ENCODE results near the gene C1orf87. TPM values are rescaled to one million over a fixed set of nuclear protein-coding genes. Genes with fewer than 3 reads are reported as not detected.
A peak's percentile ranks its signal among the peaks of the same experiment; 100 is the strongest.

The C1orf87 gene
- total RNA-seq, 1 experiment from 2014 or later: not detected

DNA sequence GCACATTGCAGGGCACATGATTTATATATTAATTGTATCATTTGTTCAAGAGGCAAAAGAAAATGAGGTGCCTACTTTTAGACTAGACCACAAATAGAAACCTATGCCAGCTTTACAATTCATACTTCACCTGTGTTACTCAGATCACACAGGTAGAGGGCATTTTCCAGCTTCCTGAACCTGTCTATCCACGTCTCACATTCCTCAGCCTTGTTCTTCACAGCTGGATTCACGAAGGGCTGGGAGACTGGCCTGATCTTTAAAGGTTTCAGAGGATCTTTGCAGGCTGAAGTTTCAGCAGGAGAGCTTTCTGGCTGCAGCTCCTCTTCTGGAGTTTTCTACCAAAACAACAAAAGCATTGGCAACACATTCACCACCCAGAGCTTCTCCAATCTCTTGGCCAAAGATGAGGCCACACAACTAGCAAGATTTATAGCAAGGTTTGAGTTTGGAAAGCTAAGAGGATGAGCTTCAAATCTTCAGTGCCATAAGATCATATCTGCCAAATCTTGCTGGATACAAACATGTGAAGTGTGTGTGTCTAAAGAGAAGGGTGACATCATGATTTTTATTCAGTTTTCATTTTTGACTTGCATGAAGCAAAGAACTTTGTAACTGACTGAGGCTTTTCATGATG, 76.0 kb downstream of the C1orf87 start:
- ChIA-PET RAD21 (ENCODE audit: low non-redundant PET in 1 of 2, low total read pairs in 2 of 2, uncharacterized antibody in 2 of 2, unreplicated experiment in 2 of 2) (no interaction called here), POLR2A (no interaction called here), CTCF (interaction anchor here (1.0 kb wide), 1 partner anchor 26 kb away, joined by 3 read pairs; no protein-coding TSS in a partner anchor)
- Histone ChIP-seq H2AFZ (ENCODE audit: low read depth, low read length, poor library complexity, severe bottlenecking) (no peak overlapping the region), H3K9me2 (ENCODE audit: insufficient read depth) (no peaks in the 10 kb centered on the region), H3K4me1 (ENCODE audit: control insufficient read depth in 1 of 2, insufficient read depth in 2 of 2, low read length in 2 of 2) (no peaks in the 10 kb centered on the region), H3K9ac (ENCODE audit: low read length) (no peak overlapping the region), H3K4me2 (ENCODE audit: low read length) (no peak overlapping the region), H3K4me3 (replicated peaks in 1 of 2; ENCODE audit: low read depth in 1 of 2, low read length in 2 of 2) (no peak overlapping the region), H3K79me2 (ENCODE audit: insufficient read depth, low read length) (no peaks in the 10 kb centered on the region), H3K27ac (ENCODE audit: low read depth, low read length) (no peak overlapping the region), H3K9me3 (ENCODE audit: control insufficient read depth in 1 of 2, insufficient read depth in 1 of 2, low read depth in 1 of 2, low read length in 2 of 2) (no peaks in the 10 kb centered on the region), H4K20me1 (ENCODE audit: insufficient read depth) (no peaks in the 10 kb centered on the region), H3K27me3 (ENCODE audit: insufficient read depth, low read length) (peaks cover 11% of the 10 kb centered on the region; the same call in 1 of the 2 replicates), H3K36me3 (ENCODE audit: control insufficient read depth in 1 of 2, insufficient read depth in 2 of 2, low read length in 2 of 2) (no peaks in the 10 kb centered on the region)
- BruUV-seq (replicated peaks): no TSS peak
- TF ChIP-seq, protein P1, sequence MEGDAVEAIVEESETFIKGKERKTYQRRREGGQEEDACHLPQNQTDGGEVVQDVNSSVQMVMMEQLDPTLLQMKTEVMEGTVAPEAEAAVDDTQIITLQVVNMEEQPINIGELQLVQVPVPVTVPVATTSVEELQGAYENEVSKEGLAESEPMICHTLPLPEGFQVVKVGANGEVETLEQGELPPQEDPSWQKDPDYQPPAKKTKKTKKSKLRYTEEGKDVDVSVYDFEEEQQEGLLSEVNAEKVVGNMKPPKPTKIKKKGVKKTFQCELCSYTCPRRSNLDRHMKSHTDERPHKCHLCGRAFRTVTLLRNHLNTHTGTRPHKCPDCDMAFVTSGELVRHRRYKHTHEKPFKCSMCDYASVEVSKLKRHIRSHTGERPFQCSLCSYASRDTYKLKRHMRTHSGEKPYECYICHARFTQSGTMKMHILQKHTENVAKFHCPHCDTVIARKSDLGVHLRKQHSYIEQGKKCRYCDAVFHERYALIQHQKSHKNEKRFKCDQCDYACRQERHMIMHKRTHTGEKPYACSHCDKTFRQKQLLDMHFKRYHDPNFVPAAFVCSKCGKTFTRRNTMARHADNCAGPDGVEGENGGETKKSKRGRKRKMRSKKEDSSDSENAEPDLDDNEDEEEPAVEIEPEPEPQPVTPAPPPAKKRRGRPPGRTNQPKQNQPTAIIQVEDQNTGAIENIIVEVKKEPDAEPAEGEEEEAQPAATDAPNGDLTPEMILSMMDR (IDR thresholded peaks at IDR 0.05 in 2 of 3, conservative IDR thresholded peaks at IDR 0.05 in 1 of 3; ENCODE audit: borderline replicate concordance in 1 of 3, insufficient read depth in 1 of 3, low read depth in 2 of 3, low read length in 2 of 3): 0 out of 6 replicates have a peak, but pooled peaks of 1 of the 3 experiments have one; percentile 8
- TF ChIP-seq, protein P2, sequence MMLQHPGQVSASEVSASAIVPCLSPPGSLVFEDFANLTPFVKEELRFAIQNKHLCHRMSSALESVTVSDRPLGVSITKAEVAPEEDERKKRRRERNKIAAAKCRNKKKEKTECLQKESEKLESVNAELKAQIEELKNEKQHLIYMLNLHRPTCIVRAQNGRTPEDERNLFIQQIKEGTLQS (IDR thresholded peaks at IDR 0.05): no peak
- no peak for DNase-seq (ENCODE audit: low read depth, low spot score)
- 0 out of 2 replicates have a peak, but pooled peaks have one; percentile 47 for ATAC-seq
- intact Hi-C loops (cut with micrococcal nuclease): no loop called here

GRCh38 chr1:59994302-59995198, 79.0 kb downstream of the C1orf87 start:
- intact Hi-C loops (cut with micrococcal nuclease): no loop called here
- no peak overlapping the region for H3K9ac ChIP-seq (ENCODE audit: low read length)
- peaks cover 11% of the 10 kb centered on the region; the same call in 1 of the 2 replicates for H3K27me3 ChIP-seq (ENCODE audit: insufficient read depth, low read length)
- no peak overlapping the region for H3K4me3 ChIP-seq (replicated peaks in 1 of 2; ENCODE audit: low read depth in 1 of 2, low read length in 2 of 2)
- no peak overlapping the region for H3K27ac ChIP-seq (ENCODE audit: low read depth, low read length)
- H3K9me3 ChIP-seq (ENCODE audit: control insufficient read depth in 1 of 2, insufficient read depth in 1 of 2, low read depth in 1 of 2, low read length in 2 of 2): no peaks in the 10 kb centered on the region
- no peak for ATAC-seq
- H2AFZ ChIP-seq (ENCODE audit: low read depth, low read length, poor library complexity, severe bottlenecking): no peak overlapping the region
- no peaks in the 10 kb centered on the region for H3K36me3 ChIP-seq (ENCODE audit: control insufficient read depth in 1 of 2, insufficient read depth in 2 of 2, low read length in 2 of 2)
- no peaks in the 10 kb centered on the region for H3K4me1 ChIP-seq (ENCODE audit: control insufficient read depth in 1 of 2, insufficient read depth in 2 of 2, low read length in 2 of 2)
- ChIA-PET CTCF (no interaction called here), POLR2A (no interaction called here), RAD21 (ENCODE audit: low non-redundant PET in 1 of 2, low total read pairs in 2 of 2, uncharacterized antibody in 2 of 2, unreplicated experiment in 2 of 2) (no interaction called here)
- DNase-seq (ENCODE audit: low read depth, low spot score): no peak
- no TSS peak for BruUV-seq (replicated peaks)
- H3K79me2 ChIP-seq (ENCODE audit: insufficient read depth, low read length): no peaks in the 10 kb centered on the region
- no peaks in the 10 kb centered on the region for H4K20me1 ChIP-seq (ENCODE audit: insufficient read depth)
- H3K9me2 ChIP-seq (ENCODE audit: insufficient read depth): no peaks in the 10 kb centered on the region
- H3K4me2 ChIP-seq (ENCODE audit: low read length): no peak overlapping the region
- TF ChIP-seq YY1 (IDR thresholded peaks at IDR 0.05; ENCODE audit: extremely low read depth, insufficient replicate concordance, low read depth, low read length): no peak
- TF ChIP-seq, protein P3, sequence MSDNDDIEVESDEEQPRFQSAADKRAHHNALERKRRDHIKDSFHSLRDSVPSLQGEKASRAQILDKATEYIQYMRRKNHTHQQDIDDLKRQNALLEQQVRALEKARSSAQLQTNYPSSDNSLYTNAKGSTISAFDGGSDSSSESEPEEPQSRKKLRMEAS (IDR thresholded peaks at IDR 0.05): no peak
- no peak for TF ChIP-seq SIN3A (IDR thresholded peaks at IDR 0.05; ENCODE audit: low read depth)
- no peak for TF ChIP-seq CBX3 (IDR thresholded peaks at IDR 0.05; ENCODE audit: low read depth)
- TF ChIP-seq RAD21 (IDR thresholded peaks at IDR 0.05; ENCODE audit: low read depth): no peak
- TF ChIP-seq, protein P1 (IDR thresholded peaks at IDR 0.05 in 2 of 3, conservative IDR thresholded peaks at IDR 0.05 in 1 of 3; ENCODE audit: borderline replicate concordance in 1 of 3, insufficient read depth in 1 of 3, low read depth in 2 of 3, low read length in 2 of 3): no peak
- no peak for TF ChIP-seq ELF1 (IDR thresholded peaks at IDR 0.05; ENCODE audit: borderline replicate concordance, low read depth)
- TF ChIP-seq SRF (IDR thresholded peaks at IDR 0.05; ENCODE audit: low read depth): no peak
